Lower leg skin (tissue), 4 donors: ENCODE data around the gene AFF4. TPM values are rescaled to one million over a fixed set of nuclear protein-coding genes. Genes with fewer than 3 reads are reported as not detected.

Source experiments
- DNase-seq, 2 donors: peaks; one replicate each; pipeline ENCODE4 v3.0.0-alpha.2; 2019; ENCODE audit warnings: low spot score in 2 of 2
- H3K4me3 ChIP-seq: fragments of 200-600 bp; sonication (generic); 2 replicates; pipeline ENCODE4 v1.5.1; 2017; ENCODE audit warnings: mild to moderate bottlenecking, low read depth; ENCODE audit not compliant: poor library complexity, severe bottlenecking
- POLR2A ChIP-seq, 2 donors: fragments of 450-650 bp; IDR thresholded peaks; one replicate each; pipeline ENCODE4 v1.6.1; 2016 to 2017; ENCODE audit warnings: antibody characterized with exemption in 2 of 2, mild to moderate bottlenecking in 1 of 2, moderate library complexity in 1 of 2
- WGBS, 2 donors: methylation state at CpG; one replicate each; pipeline ENCODE4 v1.1.5; 2018; 5-methylcytosine and 5-hydroxymethylcytosine counted together
- intact Hi-C: fragments of 100-400 bp; cut with DNase I; formaldehyde crosslinking; loops from one replicate; pipeline ENCODE4 v1.15.0; 2023; ENCODE audit warnings: low total_unique reads
- total RNA-seq, 4 donors: library from RNA; depleted of rRNA; stranded (reverse); fragments of >200 nt; gene quantifications; one replicate each; pipeline ENCODE4 v1.1.0, GENCODE V29; 2016
- TF ChIP-seq, protein P1 (sequence below), 3 donors: fragments of 450-650 bp; IDR thresholded peaks; one replicate each; pipeline ENCODE4 v1.5.1; 2016; ENCODE audit warnings: antibody characterized with exemption in 3 of 3, mild to moderate bottlenecking in 3 of 3, moderate library complexity in 2 of 3

The AFF4 gene
- total RNA-seq, 4 donors from 2014 or later: 47.9 to 79.2 (median 57.9) TPM

DNA sequence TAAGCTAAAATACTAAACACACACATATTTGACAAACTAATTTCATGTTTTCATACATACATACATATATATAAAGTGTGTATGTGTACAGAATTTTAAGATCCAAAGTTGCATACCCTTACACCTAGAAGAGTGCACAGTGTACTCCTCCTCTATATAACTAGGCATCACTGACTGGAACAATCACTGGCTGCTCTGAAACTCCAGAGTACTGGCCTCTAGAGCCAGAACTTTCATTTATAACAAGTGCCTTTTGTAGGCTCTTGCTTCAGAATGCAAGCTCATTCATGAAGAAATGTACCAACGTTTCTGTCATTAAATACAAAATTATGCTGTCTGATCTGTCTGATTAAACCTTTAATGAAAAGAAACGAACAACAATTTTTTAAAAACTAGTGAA, 86.0 kb downstream of the AFF4 start:
- no peak for DNase-seq
- TF ChIP-seq POLR2A (IDR thresholded peaks at IDR 0.05): no peak
- TF ChIP-seq, protein P1, sequence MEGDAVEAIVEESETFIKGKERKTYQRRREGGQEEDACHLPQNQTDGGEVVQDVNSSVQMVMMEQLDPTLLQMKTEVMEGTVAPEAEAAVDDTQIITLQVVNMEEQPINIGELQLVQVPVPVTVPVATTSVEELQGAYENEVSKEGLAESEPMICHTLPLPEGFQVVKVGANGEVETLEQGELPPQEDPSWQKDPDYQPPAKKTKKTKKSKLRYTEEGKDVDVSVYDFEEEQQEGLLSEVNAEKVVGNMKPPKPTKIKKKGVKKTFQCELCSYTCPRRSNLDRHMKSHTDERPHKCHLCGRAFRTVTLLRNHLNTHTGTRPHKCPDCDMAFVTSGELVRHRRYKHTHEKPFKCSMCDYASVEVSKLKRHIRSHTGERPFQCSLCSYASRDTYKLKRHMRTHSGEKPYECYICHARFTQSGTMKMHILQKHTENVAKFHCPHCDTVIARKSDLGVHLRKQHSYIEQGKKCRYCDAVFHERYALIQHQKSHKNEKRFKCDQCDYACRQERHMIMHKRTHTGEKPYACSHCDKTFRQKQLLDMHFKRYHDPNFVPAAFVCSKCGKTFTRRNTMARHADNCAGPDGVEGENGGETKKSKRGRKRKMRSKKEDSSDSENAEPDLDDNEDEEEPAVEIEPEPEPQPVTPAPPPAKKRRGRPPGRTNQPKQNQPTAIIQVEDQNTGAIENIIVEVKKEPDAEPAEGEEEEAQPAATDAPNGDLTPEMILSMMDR (IDR thresholded peaks at IDR 0.05): no peak
- no peak overlapping the region for H3K4me3 ChIP-seq
- 68 to 76% methylated on average over 2 of the region's 2 CpGs for WGBS, 2 donors
- intact Hi-C loops: no loop called here

DNA sequence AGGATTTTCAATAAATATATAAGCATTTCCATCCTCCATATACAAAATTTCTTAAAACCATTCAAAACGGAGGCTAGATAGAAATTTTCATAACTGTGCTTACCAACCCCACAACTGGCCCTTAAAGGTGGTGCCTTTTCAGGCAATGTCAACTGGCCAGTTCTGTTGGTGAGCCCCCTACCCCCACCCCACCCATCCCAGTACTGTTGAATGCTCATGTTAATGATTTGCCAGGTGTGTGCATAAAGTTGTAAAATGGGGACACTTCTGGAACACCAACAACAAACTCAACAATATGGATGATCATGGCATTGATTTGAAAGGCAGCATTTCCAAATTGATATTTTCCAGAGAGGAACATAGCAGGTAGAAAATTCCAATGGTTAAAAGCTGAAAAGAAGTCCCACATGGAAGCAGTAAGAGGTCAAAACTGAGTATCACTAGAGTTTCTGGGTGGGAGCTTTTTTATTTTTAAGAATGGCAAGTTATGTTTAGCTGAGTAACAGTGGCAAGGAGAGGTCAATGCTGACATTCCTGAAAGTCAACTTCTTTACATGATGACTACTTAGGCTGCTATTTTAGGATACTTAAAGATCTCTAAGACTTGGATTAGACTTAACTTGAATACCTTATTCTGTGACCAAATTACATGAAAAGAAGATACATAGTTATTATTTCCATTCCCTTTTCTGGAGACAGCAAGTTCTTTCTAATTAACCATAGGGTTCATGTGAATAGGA, 87.2 kb downstream of the AFF4 start:
- no peak for DNase-seq
- TF ChIP-seq, protein P1 (IDR thresholded peaks at IDR 0.05): no peak
- no peak for TF ChIP-seq POLR2A (IDR thresholded peaks at IDR 0.05)
- no peak overlapping the region for H3K4me3 ChIP-seq
- intact Hi-C loops: no loop called here
- 83 to 97% methylated on average over 1 of the region's 1 CpG for WGBS, 2 donors

DNA sequence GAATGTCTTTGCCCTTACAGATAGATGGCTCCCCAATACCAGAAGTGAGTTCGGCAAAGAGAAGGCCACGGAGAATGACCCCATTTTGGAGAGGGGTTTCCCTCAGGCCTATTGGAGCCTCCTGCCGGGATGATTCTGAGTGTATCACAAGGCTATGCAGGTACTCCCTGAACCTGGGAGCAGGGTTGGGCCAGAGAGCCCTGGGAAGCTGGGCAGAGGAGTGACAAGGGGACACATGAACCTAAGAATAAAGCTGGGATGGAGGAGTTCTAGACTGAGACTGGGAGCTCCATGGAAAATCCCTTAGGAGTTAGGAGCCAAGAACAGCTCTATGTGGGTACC, 89.5 kb downstream of the AFF4 start:
- WGBS, 2 donors: 86 to 92% methylated on average over 3 of the region's 3 CpGs
- no peak for DNase-seq
- TF ChIP-seq POLR2A (IDR thresholded peaks at IDR 0.05): no peak
- TF ChIP-seq, protein P1 (IDR thresholded peaks at IDR 0.05): no peak
- intact Hi-C loops: no loop called here
- no peak overlapping the region for H3K4me3 ChIP-seq

DNA sequence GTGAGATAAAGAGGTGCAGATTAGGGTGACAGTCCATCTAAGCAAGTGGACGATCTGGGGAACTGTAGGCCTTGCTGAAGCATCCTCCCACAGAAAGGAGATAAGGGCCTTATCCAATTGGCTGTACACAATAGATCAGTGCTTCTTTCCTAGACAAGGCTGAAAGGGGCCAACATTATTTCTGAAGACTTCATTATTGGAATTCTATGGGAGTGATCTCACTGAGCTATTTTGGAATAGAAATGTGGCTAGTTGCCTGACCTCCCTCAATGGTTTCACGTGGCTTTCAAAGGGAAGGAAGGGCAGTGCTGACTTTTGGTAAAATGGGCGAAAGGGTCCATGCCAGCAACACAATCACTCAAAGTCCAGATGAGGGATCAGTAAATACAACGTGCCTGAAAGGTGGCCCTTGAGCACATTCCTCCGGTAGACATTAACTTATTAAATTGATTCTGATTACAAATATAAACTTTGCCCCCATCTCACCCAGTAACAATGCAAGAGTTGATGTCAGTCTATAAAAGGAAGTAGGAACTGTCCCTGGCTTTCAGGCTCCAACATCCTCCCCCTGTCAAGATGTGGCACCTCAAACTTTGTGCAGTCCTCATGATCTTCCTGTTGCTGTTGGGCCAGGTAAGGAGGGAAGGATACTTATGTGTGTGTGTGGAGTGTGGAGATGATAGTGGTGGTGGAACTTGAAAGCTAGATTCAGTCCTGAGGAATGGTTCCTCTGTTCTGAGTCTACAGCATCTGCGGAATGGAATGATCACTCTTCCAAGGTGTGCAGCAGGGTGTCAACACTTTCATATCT, 90.1 kb downstream of the AFF4 start, which contains the start of gene LEAP2:
Gene LEAP2, plus strand, starts transcription at position 550 of the 811 bp plus-strand sequence. Its CDS starts 27 bp downstream, at position 577.
- H3K4me3 ChIP-seq: no peak within 1 kb of the TSS
- no peak for DNase-seq
- WGBS, 2 donors: 81 to 84% methylated on average over 6 of the region's 6 CpGs
- intact Hi-C loops: no loop called here
- TF ChIP-seq POLR2A (IDR thresholded peaks at IDR 0.05): no peak
- TF ChIP-seq, protein P1 (IDR thresholded peaks at IDR 0.05): no peak

DNA sequence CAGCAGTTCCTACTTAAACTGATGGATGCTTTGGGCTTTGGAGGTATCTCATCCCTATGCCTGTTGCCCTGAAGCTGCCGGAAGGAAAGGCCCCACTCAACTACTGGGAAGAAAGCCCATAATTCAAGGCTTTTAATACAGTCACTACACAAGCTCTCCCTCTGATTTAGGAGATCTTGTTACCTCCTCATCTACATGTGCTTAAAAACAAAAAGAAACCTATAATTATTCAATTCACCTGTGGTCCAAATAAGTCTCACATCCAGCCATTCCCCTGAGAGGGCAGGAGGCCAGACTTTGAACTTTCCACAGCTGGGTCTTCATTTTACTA, 90.7 kb downstream of the AFF4 start:
- no peak overlapping the region for H3K4me3 ChIP-seq
- intact Hi-C loops: no loop called here
- DNase-seq: no peak
- 82 to 93% methylated on average over 1 of the region's 1 CpG for WGBS, 2 donors
- TF ChIP-seq, protein P1 (IDR thresholded peaks at IDR 0.05): no peak
- no peak for TF ChIP-seq POLR2A (IDR thresholded peaks at IDR 0.05)
